ENCODE data around the gene PHLDA1.

DNA sequence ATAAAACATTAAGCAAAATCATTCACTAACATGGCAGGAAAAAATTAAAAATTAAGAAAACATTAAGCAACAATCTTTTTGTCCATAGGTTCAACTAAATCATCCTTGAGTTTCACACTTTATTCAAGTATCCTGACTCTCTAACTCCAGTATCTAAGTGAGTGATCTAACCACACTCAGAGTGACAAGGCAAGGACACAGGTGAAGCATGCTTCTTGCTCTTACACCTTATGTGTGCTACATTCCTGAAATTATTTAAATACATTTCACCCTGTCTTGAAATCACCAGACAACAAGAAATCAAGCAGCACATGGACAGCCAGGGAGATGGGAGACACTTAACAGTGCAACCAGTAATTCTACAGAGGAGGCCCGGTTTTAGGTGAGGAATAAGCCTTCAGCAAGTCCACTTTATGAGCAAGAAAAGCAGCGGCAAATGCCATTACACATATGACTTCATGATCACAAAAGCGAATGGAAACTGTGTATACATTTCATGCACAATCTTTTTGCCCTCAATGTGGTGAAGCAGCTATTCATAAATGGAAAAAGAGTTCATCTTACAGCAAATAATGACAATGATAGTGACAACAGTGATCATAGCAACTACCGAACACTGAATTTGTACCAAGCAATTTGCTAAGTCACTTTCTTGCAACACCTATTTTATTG, 37.4 kb downstream of the PHLDA1 start:
- TF ChIP-seq POLR2A (IDR thresholded peaks at IDR 0.05) = no peak
- TF ChIP-seq, protein P1, sequence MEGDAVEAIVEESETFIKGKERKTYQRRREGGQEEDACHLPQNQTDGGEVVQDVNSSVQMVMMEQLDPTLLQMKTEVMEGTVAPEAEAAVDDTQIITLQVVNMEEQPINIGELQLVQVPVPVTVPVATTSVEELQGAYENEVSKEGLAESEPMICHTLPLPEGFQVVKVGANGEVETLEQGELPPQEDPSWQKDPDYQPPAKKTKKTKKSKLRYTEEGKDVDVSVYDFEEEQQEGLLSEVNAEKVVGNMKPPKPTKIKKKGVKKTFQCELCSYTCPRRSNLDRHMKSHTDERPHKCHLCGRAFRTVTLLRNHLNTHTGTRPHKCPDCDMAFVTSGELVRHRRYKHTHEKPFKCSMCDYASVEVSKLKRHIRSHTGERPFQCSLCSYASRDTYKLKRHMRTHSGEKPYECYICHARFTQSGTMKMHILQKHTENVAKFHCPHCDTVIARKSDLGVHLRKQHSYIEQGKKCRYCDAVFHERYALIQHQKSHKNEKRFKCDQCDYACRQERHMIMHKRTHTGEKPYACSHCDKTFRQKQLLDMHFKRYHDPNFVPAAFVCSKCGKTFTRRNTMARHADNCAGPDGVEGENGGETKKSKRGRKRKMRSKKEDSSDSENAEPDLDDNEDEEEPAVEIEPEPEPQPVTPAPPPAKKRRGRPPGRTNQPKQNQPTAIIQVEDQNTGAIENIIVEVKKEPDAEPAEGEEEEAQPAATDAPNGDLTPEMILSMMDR (IDR thresholded peaks at IDR 0.05) = no peak

Measured in vagina (tissue), 2 donors.